ENCODE measurements around the gene FZD4. TPM values are rescaled to one million over a fixed set of nuclear protein-coding genes. Genes with fewer than 3 reads are reported as not detected.
"Not testable (repeated sequence)": the region's sequence is repeated elsewhere in the genome, so short reads cannot be mapped to it uniquely, and the experiment has no call there.

Gene FZD4
- total and polyA plus RNA-seq, 2 donors (not counting 1 experiment from before 2014, with no cell fraction given), result 0.01 to 0.02 TPM

DNA sequence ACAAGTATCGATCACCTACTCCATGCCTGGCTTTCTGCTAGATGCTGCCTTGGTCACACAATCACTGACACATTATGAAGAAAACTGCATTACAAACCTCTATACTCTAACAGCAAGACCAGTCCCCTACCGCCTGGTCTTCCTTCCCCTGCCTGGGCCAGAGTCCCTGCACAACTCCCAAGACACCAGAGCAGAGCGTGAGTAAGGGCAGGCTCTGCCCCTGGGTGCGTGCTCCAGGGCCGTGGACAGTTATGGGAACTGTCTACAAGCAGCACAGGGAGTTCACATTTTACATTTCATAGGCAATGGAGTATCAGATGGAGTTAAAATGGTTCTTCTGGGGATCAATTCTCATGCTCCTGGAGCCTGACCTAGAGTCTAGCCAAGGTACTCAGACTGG, 6.5 kb downstream of the FZD4 start:
- no peak overlapping the region for H3K27ac Mint-ChIP-seq
- Histone ChIP-seq H3K4me1 (ENCODE audit: control insufficient read depth in 2 of 2, insufficient read depth in 2 of 2, low read length in 2 of 2) (no peaks in the 10 kb centered on the region), H4K20me1 (ENCODE audit: control insufficient read depth, insufficient read depth, low read length, poor library complexity, severe bottlenecking) (no peaks in the 10 kb centered on the region), H3K4me2 (replicated peaks; ENCODE audit: low read depth, low read length, poor library complexity, severe bottlenecking) (no peak overlapping the region), H2AFZ (ENCODE audit: insufficient read depth, low read depth, low read length, poor library complexity, severe bottlenecking) (no peak overlapping the region), H3K9me3 (ENCODE audit: control extremely low read depth in 1 of 3, control insufficient read depth in 2 of 3, insufficient read depth in 1 of 3, low read length in 2 of 3) (no peaks in the 10 kb centered on the region), H3K9ac (ENCODE audit: low read length) (no peak overlapping the region), H3K27ac (ENCODE audit: low read length in 2 of 2) (no peak overlapping the region), H3K27me3 (replicated peaks in 1 of 4; ENCODE audit: control extremely low read depth in 1 of 4, control insufficient read depth in 3 of 4, insufficient read depth in 4 of 4, low read length in 3 of 4) (no peaks in the 10 kb centered on the region), H3K79me2 (ENCODE audit: control insufficient read depth, insufficient read depth, low read length) (no peaks in the 10 kb centered on the region), H3K36me3 (replicated peaks in 1 of 2; ENCODE audit: control extremely low read depth in 1 of 2, control insufficient read depth in 1 of 2, extremely low read depth in 1 of 2, insufficient read depth in 2 of 2, low read length in 1 of 2) (no peaks in the 10 kb centered on the region), H3K4me3 (ENCODE audit: control extremely low read depth in 1 of 5, extremely low read depth in 1 of 5, insufficient read depth in 1 of 5, low read depth in 2 of 5, low read length in 4 of 5) (no peak overlapping the region)
- DNase-seq (no peak), ATAC-seq (ENCODE audit: low read depth) (no peak)
- CTCF ChIA-PET, result interaction anchor here (1.5 kb wide), 1 partner anchor 9 kb away, joined by 8 read pairs; no protein-coding TSS in a partner anchor
- intact Hi-C loops (cut with micrococcal nuclease), result no loop called here
- no peaks in the 10 kb centered on the region for H3K4me1 Mint-ChIP-seq
- H3K9me3 Mint-ChIP-seq (ENCODE audit: insufficient read depth), result no peaks in the 10 kb centered on the region
- 90% methylated on average over 3 of the region's 5 CpGs for WGBS (ENCODE audit: insufficient coverage)
- peaks cover 8% of the 10 kb centered on the region for H3K27me3 Mint-ChIP-seq
- H3K4me3 Mint-ChIP-seq, result no peak overlapping the region
- POLR2A ChIA-PET, result no interaction called here
- TF ChIP-seq EZH2 (IDR thresholded peaks at IDR 0.05; ENCODE audit: borderline replicate concordance, insufficient read depth, low read depth, low read length, poor library complexity, severe bottlenecking), result no peak
- TF ChIP-seq, protein P1, sequence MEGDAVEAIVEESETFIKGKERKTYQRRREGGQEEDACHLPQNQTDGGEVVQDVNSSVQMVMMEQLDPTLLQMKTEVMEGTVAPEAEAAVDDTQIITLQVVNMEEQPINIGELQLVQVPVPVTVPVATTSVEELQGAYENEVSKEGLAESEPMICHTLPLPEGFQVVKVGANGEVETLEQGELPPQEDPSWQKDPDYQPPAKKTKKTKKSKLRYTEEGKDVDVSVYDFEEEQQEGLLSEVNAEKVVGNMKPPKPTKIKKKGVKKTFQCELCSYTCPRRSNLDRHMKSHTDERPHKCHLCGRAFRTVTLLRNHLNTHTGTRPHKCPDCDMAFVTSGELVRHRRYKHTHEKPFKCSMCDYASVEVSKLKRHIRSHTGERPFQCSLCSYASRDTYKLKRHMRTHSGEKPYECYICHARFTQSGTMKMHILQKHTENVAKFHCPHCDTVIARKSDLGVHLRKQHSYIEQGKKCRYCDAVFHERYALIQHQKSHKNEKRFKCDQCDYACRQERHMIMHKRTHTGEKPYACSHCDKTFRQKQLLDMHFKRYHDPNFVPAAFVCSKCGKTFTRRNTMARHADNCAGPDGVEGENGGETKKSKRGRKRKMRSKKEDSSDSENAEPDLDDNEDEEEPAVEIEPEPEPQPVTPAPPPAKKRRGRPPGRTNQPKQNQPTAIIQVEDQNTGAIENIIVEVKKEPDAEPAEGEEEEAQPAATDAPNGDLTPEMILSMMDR (IDR thresholded peaks at IDR 0.05), result no peak

DNA sequence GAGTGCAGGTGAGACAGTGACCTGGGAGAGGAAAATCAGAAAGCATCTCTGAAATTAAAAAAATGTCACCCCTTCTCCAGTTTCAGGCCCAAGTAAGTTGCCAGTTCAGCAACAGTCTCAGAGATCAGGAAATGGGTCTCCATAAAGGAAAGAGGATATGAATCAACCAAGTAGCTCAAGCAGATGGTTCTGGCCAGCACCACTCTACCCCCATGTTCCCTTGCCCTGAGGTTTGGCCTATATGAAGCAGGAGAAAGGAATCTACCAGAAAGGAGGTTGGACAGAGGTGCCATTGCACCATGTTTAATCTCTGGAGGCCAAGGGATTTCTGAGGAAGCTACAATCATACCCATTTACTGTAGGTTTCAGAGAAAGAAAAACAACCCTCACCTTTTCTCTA, 7.7 kb downstream of the FZD4 start:
- no peaks in the 10 kb centered on the region for H3K79me2 ChIP-seq (ENCODE audit: control insufficient read depth, insufficient read depth, low read length)

DNA sequence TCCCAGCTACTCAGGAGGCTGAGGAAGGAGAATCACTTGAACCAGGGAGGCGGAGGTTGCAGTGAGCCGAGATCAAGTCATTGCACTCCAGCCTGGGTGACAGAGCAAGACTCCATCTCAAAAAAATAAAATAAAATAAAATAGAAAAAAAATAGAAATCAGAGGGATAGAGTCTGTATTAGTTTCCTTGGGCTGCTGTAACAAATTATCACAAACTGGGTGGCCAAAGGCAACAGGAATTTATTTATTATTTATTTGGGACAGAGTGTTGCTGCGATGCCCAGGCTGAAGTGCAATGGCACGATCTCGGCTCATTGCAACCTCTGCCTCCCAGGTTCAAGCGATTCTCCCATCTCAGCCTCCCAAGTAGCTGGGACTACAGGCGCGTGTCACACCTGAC, 11.7 kb downstream of the FZD4 start:
- ATAC-seq (ENCODE audit: low read depth); H3K27me3 Mint-ChIP-seq; H3K9me3 ChIP-seq (ENCODE audit: control extremely low read depth in 1 of 3, control insufficient read depth in 2 of 3, insufficient read depth in 1 of 3, low read length in 2 of 3); H3K27me3 ChIP-seq (replicated peaks in 1 of 4; ENCODE audit: control extremely low read depth in 1 of 4, control insufficient read depth in 3 of 4, insufficient read depth in 4 of 4, low read length in 3 of 4); H4K20me1 ChIP-seq (ENCODE audit: control insufficient read depth, insufficient read depth, low read length, poor library complexity, severe bottlenecking); H3K4me3 Mint-ChIP-seq; H3K9ac ChIP-seq (ENCODE audit: low read length); H3K4me1 Mint-ChIP-seq; DNase-seq; H3K4me1 ChIP-seq (ENCODE audit: control insufficient read depth in 2 of 2, insufficient read depth in 2 of 2, low read length in 2 of 2); H3K79me2 ChIP-seq (ENCODE audit: control insufficient read depth, insufficient read depth, low read length); H3K4me3 ChIP-seq (ENCODE audit: control extremely low read depth in 1 of 5, extremely low read depth in 1 of 5, insufficient read depth in 1 of 5, low read depth in 2 of 5, low read length in 4 of 5); H3K4me2 ChIP-seq (replicated peaks; ENCODE audit: low read depth, low read length, poor library complexity, severe bottlenecking); H3K27ac Mint-ChIP-seq; H3K36me3 ChIP-seq (replicated peaks in 1 of 2; ENCODE audit: control extremely low read depth in 1 of 2, control insufficient read depth in 1 of 2, extremely low read depth in 1 of 2, insufficient read depth in 2 of 2, low read length in 1 of 2); POLR2A ChIA-PET; intact Hi-C loops (cut with micrococcal nuclease); H2AFZ ChIP-seq (ENCODE audit: insufficient read depth, low read depth, low read length, poor library complexity, severe bottlenecking); H3K9me3 Mint-ChIP-seq (ENCODE audit: insufficient read depth); H3K27ac ChIP-seq (ENCODE audit: low read length in 2 of 2): not testable (repeated sequence)
- WGBS (ENCODE audit: insufficient coverage), result no CpG with 5 or more reads among the region's 8 CpGs
- CTCF ChIA-PET, result interaction anchor here (7.7 kb wide), 1 partner anchor 349 kb away, joined by 123 read pairs; no protein-coding TSS in a partner anchor

More for the DNA sequence above, 7.7 kb downstream of the FZD4 start:
- POLR2A ChIA-PET, result no interaction called here
- no peaks in the 10 kb centered on the region for H3K9me3 Mint-ChIP-seq (ENCODE audit: insufficient read depth)
- TF ChIP-seq, protein P1 (IDR thresholded peaks at IDR 0.05), result no peak
- no peak for TF ChIP-seq EZH2 (IDR thresholded peaks at IDR 0.05; ENCODE audit: borderline replicate concordance, insufficient read depth, low read depth, low read length, poor library complexity, severe bottlenecking)
- Histone ChIP-seq H3K9me3 (ENCODE audit: control extremely low read depth in 1 of 3, control insufficient read depth in 2 of 3, insufficient read depth in 1 of 3, low read length in 2 of 3) (no peaks in the 10 kb centered on the region), H4K20me1 (ENCODE audit: control insufficient read depth, insufficient read depth, low read length, poor library complexity, severe bottlenecking) (no peaks in the 10 kb centered on the region), H3K27ac (ENCODE audit: low read length in 2 of 2) (no peak overlapping the region), H3K9ac (ENCODE audit: low read length) (no peak overlapping the region), H2AFZ (ENCODE audit: insufficient read depth, low read depth, low read length, poor library complexity, severe bottlenecking) (no peak overlapping the region), H3K4me3 (ENCODE audit: control extremely low read depth in 1 of 5, extremely low read depth in 1 of 5, insufficient read depth in 1 of 5, low read depth in 2 of 5, low read length in 4 of 5) (no peak overlapping the region), H3K27me3 (replicated peaks in 1 of 4; ENCODE audit: control extremely low read depth in 1 of 4, control insufficient read depth in 3 of 4, insufficient read depth in 4 of 4, low read length in 3 of 4) (no peaks in the 10 kb centered on the region), H3K4me2 (replicated peaks; ENCODE audit: low read depth, low read length, poor library complexity, severe bottlenecking) (no peak overlapping the region), H3K4me1 (ENCODE audit: control insufficient read depth in 2 of 2, insufficient read depth in 2 of 2, low read length in 2 of 2) (no peaks in the 10 kb centered on the region), H3K36me3 (replicated peaks in 1 of 2; ENCODE audit: control extremely low read depth in 1 of 2, control insufficient read depth in 1 of 2, extremely low read depth in 1 of 2, insufficient read depth in 2 of 2, low read length in 1 of 2) (no peaks in the 10 kb centered on the region)
- intact Hi-C loops (cut with micrococcal nuclease), result no loop called here
- H3K27ac Mint-ChIP-seq, result no peak overlapping the region
- no peak for ATAC-seq (ENCODE audit: low read depth)
- CTCF ChIA-PET, result interaction anchor here (0.8 to 1.9 kb wide), 3 partner anchors 8 to 474 kb away, joined by 3 to 12 read pairs (median 5); no protein-coding TSS in a partner anchor
- no peak for DNase-seq
- H3K4me1 Mint-ChIP-seq, result no peaks in the 10 kb centered on the region
- peaks cover 7% of the 10 kb centered on the region for H3K27me3 Mint-ChIP-seq
- H3K4me3 Mint-ChIP-seq, result no peak overlapping the region

Measured in B cell (primary cell).